Heart left ventricle (tissue), 13 donors: ENCODE data around the gene ZBTB24.

ENCODE experiments used
- POLR2A ChIP-seq, 2 donors: fragments of 450-650 bp; IDR thresholded peaks; one replicate each; pipeline ENCODE4 v1.6.1; 2017; ENCODE audit warnings: antibody characterized with exemption in 2 of 2, mild to moderate bottlenecking in 2 of 2, moderate library complexity in 2 of 2
- TF ChIP-seq, protein P1 (sequence below), 12 donors: fragments of 200-600 bp; sonication (generic) in 4 of 12; IDR thresholded peaks; one replicate each; pipeline versions ENCODE4 v1.5.0 to v1.8.0; 2018 to 2022; ENCODE audit warnings: antibody characterized with exemption in 12 of 12, mild to moderate bottlenecking in 5 of 12
- donor health status: ischemic (EF 13 %, LVEDD 7.1; RV severe dilation, severe dysfunction).
- donor health status: DM: no; HTN: yes; CAD: no.
- donor health status: DM: no; HTN: no; CAD: no.
- donor health status: ischemic (EF 25% LVEDD 6.9; RV normal size, moderate dysfunction).
- donor health status: ischemic (EF 25% LVEDD 5.7; RV mildly dilated, moderate dysfunction).
- donor health status: ischemic (EF 35%, LVEDD 5.7; RV mildly dilated, moderate dysfunction).
- donor health status: nonischemic (EF 11% LVEDD 7.7; RV severe dilation, severe dysfunction).
- donor health status: DM: yes; HTN: yes; CAD: no.
- donor health status: PGD.
- donor health status: ischemic (EF 29% LVEDD 5.4; RV normal size, mild dysfunction).
- donor health status: nonischemic (EF 23%, LVEDD 6.1; RV moderate dilation, normal function).

- TF ChIP-seq, protein P1, sequence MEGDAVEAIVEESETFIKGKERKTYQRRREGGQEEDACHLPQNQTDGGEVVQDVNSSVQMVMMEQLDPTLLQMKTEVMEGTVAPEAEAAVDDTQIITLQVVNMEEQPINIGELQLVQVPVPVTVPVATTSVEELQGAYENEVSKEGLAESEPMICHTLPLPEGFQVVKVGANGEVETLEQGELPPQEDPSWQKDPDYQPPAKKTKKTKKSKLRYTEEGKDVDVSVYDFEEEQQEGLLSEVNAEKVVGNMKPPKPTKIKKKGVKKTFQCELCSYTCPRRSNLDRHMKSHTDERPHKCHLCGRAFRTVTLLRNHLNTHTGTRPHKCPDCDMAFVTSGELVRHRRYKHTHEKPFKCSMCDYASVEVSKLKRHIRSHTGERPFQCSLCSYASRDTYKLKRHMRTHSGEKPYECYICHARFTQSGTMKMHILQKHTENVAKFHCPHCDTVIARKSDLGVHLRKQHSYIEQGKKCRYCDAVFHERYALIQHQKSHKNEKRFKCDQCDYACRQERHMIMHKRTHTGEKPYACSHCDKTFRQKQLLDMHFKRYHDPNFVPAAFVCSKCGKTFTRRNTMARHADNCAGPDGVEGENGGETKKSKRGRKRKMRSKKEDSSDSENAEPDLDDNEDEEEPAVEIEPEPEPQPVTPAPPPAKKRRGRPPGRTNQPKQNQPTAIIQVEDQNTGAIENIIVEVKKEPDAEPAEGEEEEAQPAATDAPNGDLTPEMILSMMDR (IDR thresholded peaks at IDR 0.05): no peak
- TF ChIP-seq POLR2A (IDR thresholded peaks at IDR 0.05): no peak
These were observed 1.1 kb upstream of the ZBTB24 start for GRCh38 chr6:109484122-109484521.
